ENCODE results near the gene MRPL18.

DNA sequence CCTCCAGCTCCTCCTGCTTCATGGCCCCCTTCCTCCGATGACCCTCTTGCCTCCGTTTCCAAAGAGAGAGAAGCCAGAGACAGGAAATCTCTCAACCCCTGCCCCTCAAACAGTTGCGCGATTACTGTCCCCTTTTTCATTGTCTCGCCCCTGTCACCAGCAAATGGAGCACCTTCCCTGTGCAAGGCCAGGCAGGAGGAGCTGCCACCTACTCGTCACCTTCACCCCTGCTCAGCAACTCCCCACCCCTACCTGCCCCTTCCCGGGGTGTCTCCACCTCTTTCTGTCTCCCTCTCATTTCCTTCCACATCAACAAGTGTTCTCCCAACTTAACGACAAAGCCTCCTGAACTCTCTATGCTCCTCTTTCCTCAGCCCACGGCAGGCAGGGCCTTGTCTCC is 23.5 kb downstream of the MRPL18 start:
- no peak for TF ChIP-seq EZH2phosphoT487 (conservative IDR thresholded peaks at IDR 0.05; ENCODE audit: low read length)
- TF ChIP-seq, protein P1, sequence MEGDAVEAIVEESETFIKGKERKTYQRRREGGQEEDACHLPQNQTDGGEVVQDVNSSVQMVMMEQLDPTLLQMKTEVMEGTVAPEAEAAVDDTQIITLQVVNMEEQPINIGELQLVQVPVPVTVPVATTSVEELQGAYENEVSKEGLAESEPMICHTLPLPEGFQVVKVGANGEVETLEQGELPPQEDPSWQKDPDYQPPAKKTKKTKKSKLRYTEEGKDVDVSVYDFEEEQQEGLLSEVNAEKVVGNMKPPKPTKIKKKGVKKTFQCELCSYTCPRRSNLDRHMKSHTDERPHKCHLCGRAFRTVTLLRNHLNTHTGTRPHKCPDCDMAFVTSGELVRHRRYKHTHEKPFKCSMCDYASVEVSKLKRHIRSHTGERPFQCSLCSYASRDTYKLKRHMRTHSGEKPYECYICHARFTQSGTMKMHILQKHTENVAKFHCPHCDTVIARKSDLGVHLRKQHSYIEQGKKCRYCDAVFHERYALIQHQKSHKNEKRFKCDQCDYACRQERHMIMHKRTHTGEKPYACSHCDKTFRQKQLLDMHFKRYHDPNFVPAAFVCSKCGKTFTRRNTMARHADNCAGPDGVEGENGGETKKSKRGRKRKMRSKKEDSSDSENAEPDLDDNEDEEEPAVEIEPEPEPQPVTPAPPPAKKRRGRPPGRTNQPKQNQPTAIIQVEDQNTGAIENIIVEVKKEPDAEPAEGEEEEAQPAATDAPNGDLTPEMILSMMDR (IDR thresholded peaks at IDR 0.05; ENCODE audit: insufficient read depth, low read length, poor library complexity, severe bottlenecking): no peak

Data from SU-DHL-6 (cell line).